Measurements from ENCODE around the gene MYPN.
"Not testable (repeated sequence)": the region's sequence is repeated elsewhere in the genome, so short reads cannot be mapped to it uniquely, and the experiment has no call there.

The MYPN gene, protein sequence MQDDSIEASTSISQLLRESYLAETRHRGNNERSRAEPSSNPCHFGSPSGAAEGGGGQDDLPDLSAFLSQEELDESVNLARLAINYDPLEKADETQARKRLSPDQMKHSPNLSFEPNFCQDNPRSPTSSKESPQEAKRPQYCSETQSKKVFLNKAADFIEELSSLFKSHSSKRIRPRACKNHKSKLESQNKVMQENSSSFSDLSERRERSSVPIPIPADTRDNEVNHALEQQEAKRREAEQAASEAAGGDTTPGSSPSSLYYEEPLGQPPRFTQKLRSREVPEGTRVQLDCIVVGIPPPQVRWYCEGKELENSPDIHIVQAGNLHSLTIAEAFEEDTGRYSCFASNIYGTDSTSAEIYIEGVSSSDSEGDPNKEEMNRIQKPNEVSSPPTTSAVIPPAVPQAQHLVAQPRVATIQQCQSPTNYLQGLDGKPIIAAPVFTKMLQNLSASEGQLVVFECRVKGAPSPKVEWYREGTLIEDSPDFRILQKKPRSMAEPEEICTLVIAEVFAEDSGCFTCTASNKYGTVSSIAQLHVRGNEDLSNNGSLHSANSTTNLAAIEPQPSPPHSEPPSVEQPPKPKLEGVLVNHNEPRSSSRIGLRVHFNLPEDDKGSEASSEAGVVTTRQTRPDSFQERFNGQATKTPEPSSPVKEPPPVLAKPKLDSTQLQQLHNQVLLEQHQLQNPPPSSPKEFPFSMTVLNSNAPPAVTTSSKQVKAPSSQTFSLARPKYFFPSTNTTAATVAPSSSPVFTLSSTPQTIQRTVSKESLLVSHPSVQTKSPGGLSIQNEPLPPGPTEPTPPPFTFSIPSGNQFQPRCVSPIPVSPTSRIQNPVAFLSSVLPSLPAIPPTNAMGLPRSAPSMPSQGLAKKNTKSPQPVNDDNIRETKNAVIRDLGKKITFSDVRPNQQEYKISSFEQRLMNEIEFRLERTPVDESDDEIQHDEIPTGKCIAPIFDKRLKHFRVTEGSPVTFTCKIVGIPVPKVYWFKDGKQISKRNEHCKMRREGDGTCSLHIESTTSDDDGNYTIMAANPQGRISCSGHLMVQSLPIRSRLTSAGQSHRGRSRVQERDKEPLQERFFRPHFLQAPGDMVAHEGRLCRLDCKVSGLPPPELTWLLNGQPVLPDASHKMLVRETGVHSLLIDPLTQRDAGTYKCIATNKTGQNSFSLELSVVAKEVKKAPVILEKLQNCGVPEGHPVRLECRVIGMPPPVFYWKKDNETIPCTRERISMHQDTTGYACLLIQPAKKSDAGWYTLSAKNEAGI (N-terminal part only)

DNA sequence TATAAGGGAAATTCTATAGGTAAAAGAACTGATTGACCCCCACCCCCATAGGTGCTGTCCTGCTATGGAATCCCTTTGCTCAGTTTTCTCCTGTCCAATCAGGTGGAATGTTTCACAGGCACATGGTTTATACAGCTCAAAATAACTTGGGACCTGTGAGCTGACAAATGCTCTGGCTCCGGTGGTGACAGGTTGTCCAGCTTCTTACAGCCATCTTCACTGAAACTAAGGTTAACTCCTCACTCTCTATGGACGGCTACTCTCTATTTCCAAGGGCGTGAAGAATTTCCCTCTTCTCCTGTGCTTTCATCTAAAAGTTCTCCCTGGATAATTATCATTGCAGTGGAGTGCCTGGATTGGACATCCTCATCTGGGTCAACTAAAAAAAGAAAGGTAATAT is at the start of gene MYPN:
TSS of gene MYPN (plus strand) at position 158 of the 400 bp plus-strand sequence. CDS start 11,951 bp downstream, outside the sequence.
- no peak for DNase-seq (ENCODE audit: low read depth)

- DNase-seq (ENCODE audit: low read depth), result peak; percentile 56
These were observed 42.3 kb upstream of the MYPN start for GRCh38 chr10:68067029-68067428.

DNA sequence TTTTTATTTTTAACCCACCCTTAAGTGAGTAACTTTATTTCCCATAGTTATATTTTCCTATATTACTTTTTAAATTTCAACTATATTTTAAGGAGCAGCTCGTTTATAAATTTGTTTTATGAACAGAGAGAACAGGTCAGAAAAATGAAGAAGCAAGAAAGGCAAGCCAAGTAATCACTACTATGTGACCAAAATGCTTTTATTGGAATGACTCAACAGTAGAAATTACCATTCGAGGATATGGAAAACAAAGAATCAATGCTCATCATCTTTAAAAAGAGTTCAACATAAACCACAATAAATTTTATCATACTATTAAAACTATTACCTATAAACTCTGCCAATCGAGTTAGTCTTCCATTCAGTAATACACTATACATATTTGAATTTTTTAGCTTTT is 41.8 kb upstream of the MYPN start:
- DNase-seq (ENCODE audit: low read depth), result no peak

- DNase-seq (ENCODE audit: low read depth), result no peak
These were observed 35.7 kb upstream of the MYPN start for GRCh38 chr10:68073631-68074030.

DNA sequence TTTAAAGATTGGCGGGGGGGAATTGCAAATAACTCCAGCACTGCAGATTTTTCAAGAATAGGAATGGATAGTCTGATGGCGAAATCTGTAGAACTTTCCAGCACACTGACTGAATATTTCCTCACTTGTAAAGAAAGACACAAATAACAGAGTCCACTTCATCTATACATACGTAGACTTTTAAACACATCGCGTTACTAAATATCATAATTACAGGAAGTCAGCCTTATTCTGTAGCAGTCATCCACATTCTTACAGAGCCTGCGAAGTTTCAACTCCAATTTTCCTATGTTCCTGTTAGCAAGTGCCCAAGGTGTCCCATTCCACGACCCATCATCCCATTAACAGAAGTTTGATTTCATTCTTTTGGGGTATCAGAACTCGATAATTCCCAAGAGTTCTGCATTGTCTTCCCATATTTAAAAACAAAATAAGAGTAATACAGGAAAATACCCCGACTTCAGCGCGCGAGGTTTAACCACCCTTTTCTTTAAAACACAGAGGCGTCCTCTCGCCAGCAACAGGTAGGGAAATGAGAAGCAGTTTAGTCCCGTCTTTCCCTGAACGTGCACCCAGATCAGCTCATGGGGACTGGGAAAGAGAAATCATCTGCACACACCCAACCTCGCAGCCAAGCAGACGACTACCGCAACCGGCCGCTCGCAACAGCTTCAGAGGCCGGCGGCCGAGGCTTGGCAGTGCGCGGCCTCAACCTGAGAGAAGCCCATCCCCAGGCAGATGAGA is 35.1 kb upstream of the MYPN start:
- peak; percentile 39 for DNase-seq (ENCODE audit: low read depth)

DNA sequence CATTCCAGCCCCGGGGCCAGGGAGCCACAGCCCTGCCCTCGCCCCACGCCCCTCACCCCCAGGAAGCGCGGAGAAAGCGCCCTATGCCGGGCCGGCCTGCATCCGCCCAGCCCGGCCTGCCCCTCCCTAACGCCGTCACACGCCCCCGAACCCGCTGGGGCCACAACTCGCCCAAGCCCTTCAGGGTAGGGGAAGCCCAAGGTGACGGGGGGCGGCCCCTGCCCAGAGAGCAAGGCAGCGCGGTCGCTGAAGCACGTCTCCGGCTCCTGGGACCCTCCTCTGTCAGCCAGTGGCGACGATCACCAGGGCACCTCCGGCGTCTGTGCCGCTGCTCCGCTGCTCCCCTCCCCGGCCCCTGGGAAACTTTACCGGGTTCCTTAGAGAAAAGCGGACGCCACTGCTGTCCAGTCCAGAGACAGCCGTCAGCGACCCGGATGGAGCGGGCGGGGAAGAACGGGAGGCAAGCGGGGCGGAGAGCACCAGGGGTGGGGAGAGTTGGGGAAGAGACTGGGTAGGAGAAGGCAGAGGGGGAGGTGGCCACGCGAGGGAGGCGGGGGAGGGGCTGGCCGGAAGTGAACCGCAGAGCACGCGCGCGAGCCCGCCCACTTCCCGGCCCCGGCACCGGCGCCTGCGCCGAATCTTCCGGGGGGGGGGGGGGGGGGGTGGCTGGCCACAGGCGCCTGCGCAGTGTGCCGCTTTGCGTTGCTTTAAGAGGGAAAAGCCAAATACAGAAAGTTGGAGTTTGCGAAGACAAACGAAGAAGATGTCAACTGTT is 34.3 kb upstream of the MYPN start, which contains the start of gene HERC4:
TSS of gene HERC4 (minus strand) at position 509 of the 775 bp plus-strand sequence. CDS start 2,175 bp downstream, outside the sequence.
- DNase-seq (ENCODE audit: low read depth), result peak; percentile 94

DNA sequence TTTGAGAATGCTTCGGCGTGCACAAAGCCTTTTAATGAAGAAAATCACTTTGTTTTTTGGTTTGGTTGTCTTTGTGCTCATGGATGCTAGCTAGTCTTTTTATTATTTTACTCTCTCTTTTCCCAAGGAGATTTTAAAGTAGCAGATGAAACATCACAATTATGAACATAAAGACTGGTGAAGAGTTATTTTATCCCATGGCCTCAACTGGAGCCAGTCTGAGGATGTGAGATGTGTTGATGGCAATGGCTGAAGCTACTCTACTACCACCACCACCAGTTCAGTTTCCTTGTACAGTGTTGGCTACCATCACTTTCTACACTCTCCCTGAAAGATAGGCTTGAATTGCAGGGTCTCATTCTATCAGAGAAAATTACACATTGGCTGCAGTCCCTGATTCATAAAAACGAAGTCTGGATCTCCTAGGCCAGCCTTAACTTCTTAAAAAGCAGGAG is 33.7 kb upstream of the MYPN start:
- no peak for DNase-seq (ENCODE audit: low read depth)

- not testable (repeated sequence) for DNase-seq (ENCODE audit: low read depth)
These were observed 33.2 kb upstream of the MYPN start for GRCh38 chr10:68076081-68076480.

GRCh38 chr10:68077026-68077425 is 32.3 kb upstream of the MYPN start:
- DNase-seq (ENCODE audit: low read depth), result no peak

- no peak for DNase-seq (ENCODE audit: low read depth)
These were observed 29.9 kb upstream of the MYPN start for GRCh38 chr10:68079434-68079833.

GRCh38 chr10:68080853-68081431 is 28.3 kb upstream of the MYPN start:
- no peak for DNase-seq (ENCODE audit: low read depth)

DNA sequence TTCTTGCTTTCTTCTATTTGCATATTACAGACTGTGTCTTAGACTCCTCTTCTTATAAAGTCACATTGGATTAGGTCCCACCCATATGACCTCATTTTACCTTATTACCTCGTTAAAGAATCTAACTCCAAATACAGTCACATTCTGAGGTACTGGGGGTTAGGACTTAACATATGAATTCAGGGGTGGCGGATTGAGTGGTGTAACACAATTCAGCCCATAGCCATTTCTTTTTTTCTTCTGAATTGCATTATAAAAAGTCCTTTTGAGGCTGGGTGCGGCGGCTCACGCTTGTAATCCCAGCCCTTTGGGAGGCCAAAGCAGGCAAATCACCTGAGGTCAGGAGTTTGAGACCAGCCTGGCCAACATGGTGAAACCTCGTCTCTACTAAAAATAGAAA is 27.4 kb upstream of the MYPN start:
- DNase-seq (ENCODE audit: low read depth), result no peak

- DNase-seq (ENCODE audit: low read depth), result peak; percentile 52
These were observed 26.4 kb upstream of the MYPN start for GRCh38 chr10:68082872-68083271.

GRCh38 chr10:68083953-68084352 is 25.3 kb upstream of the MYPN start:
- no peak for DNase-seq (ENCODE audit: low read depth)

DNA sequence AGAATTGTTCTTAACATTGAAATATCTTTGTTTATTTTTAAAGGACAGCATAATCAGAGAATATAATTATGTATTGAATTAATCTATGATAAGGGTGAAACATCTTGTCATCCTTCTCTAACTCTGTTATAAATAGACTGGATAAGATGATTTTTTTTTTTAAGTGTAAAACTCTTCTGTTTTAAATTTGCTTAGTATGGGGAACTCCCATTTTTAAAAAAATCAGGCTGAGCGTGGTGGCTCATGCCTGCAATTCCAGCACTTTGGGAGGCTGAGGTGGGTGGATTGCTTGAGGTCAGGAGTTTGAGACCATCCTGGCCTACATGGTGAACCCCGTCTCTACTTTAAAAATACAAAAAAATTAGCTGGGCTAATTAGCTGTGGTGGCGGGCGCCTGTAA is 24.8 kb upstream of the MYPN start:
- no peak for DNase-seq (ENCODE audit: low read depth)

DNA sequence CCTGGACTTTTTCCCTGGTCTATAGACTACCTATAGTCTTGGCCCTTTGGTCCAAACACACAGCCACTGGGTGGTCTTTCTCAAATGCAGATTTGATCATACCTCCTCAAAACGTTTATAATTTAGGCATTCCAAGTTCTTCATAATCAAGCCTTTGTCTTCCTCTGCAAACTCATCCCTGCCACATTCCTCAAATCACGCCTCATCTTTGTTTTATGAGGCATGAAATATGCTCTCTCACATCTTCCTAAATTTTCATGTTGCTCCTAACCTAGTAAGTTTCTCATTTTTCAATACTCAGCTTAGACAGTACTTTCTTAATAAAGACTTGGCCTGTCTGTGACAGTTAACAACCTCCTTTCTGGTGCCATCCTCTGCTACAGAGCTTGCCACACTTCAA is 23.3 kb upstream of the MYPN start:
- no peak for DNase-seq (ENCODE audit: low read depth)

DNA sequence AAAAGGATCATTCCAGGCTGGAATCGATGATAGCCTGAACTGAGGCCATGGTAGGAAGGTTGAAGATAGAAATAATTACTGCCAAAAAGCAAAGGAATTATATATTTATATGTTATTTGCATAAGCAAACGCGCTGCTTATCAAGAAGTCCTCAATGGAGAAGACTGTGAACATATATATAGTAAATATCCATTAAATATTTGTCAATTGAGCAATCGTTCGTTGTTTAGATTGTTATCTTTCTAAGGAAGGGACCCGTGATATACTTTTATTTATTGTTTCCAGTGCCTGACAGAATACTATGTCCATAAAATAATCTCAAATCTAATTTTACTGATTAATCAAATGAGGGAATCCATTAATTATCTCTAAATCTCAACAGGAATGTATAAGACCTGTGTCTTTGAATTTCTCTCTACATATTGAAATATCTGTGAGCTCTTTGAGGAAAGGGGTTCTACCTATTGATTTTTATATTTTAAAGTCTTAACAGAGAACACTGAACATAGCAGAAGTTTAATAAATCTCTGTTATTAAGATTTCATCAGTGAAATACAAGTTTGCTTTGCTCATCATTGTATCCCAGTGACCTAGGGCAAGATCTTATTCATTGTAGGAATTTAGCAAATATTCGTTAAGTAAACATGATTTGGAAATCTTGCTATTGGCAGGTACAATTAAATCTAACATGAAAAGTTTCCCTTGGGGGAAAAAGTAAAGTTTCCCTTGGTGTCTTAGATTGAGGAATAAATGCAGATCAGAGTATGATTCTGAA is 22.2 kb upstream of the MYPN start:
- peak; percentile 70 for DNase-seq (ENCODE audit: low read depth)

- no peak for DNase-seq (ENCODE audit: low read depth)
These were observed 21.4 kb upstream of the MYPN start for GRCh38 chr10:68087685-68088401.

DNA sequence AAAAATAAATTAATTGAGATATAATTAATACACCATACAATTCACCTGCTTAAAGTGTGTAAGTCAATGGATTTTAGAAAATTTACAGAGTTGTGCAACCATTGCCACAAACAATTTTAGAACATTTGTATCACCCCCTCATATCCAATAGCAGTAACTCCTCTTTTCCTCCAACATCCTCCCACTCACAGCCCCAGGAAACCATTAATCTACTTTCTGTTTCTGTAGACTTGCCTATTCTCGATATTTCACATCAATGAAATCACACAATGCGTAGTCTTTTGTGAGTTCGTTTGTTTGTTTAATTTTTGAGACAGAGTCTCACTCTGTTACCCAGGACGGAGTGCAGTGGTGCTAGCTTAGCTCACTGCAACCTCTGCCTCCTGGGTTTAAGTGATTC is 20.5 kb upstream of the MYPN start:
- peak; percentile 86 for DNase-seq (ENCODE audit: low read depth)
